Hematopoietic multipotent progenitor cell treated with erythropoietin and hydrocortisone succinate and interleukin-3 and kit ligand, for 15 days (in vitro differentiated cells): ENCODE results near the gene MBD4.
"Not testable (repeated sequence)": the region's sequence is repeated elsewhere in the genome, so short reads cannot be mapped to it uniquely, and the experiment has no call there.

Experiments
- DNase-seq: peaks from one replicate; pipeline ENCODE4 v3.0.0-alpha.2; 2015; ENCODE audit warnings: low spot score

The MBD4 gene

DNA sequence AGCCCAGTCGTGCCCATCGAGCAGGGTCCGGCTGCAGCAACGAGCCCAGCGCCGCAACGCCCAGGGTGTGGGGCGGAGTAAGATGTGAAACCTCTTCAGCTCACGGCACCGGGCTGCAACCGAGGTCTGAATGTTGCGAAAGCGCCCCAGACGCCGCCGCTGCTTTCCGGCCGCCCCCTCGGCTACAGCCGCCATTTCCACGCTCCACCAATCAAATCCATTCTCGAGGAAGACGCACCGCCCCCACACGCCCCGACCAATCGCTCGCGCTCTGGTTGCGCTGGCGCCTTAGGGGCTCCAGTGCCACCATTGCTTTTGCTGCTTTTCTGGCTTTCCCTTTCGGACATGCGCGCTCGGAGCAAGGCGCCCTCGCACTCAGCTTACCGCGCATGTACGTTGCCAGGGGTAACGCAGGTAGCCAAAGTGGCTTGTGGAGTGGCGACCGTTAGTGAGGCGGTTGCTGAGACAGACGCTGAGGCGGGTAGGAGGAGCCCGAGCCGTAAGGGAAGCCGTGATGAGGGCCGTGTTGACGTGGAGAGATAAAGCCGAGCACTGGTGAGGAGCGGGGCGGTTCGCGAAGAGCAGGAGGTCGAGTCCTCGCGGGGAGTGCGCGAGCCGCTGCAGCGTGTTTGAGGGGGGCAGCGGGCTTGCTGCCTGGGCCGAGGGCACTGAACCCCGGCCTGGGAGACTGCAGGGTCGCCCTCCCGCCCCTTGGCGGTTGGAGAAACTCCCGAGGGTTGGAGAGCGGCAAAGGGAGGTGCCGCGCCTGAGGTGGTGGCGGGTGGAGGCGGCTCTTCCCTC is at the start of gene MBD4, which contains the start of gene IFT122:
MBD4 (minus strand) TSS at position 132 of the 801 bp plus-strand sequence; CDS start at position 17, 115 bp downstream.
IFT122 (plus strand) TSS at position 408 of the 801 bp plus-strand sequence; CDS start at position 515, 107 bp downstream.
- DNase-seq: peak; percentile 98

DNA sequence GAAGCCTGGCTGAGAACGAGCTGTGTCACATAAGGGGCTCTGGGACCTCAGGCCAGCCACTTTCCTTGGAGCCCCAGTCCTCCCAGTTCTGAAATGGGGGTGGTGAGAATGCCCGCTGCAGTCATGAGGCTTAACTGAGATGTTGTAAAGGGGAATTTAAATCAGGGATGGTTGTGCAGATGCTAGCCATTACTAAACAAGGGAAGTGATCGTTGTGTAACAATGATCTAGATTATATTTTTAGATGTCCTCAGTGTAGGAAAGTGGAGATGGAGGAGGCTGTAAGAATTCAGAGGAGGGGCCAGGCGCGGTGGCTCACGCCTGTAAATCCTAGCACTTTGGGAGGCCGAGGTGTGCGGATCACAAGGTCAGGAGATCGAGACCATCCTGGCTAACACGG is 49.5 kb upstream of the MBD4 start:
- DNase-seq: not testable (repeated sequence)

DNA sequence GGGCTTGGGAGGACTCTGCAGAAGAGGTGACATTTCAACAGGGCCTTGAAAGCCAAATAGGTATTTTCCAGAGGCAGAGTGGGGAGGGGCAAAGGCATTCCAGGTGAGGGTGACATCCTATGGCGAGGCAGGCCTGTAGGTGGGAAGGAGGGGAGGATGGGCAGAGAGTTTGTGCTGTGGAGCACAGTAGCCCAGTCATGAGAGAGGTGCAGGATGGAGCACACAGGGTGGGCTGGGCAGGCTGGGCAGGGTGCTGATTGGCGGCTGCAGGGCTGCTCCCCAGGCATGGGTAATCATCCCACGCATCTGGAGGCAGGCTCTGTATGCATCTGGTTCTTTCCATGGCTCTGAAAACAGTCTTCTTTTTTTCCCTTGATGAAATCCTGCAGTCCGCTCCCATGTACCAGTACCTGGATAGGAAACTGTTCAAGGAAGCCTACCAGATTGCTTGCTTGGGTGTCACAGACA is 48.2 kb upstream of the MBD4 start:
- not testable (repeated sequence) for DNase-seq

DNA sequence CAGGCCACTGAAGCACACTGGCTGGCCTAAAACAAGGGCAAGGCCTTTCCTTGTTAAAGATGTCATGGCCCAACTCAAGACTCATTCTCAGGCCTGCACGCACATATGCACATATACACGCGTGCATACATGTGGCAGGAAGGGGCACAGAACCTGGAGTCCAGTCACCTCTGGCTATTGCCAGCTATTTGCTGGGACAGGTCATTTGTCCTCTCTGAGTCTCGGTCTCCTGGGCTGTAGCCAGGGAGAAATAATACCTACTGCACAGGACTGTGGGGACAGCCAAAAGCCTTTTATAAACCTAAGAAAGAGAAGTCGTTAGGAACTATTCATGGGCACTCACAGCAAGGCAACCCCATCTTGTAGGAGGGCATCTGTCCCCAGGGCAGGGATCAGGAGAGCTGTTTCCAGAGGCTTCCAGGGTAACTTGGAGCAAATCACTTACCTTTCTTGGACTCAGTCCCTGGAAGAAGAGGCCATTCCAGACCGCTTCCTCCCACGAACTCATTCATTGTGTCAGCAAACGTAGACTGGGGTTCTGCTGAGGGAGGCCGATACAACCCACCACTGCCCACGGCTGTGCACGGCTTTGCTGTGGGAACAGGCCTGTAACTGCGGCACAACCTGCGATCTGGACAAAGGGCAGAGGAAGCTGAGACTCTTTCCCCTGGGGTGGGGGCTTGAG is 47.6 kb upstream of the MBD4 start:
- DNase-seq: no peak

- DNase-seq: no peak
These were observed 46.9 kb upstream of the MBD4 start for GRCh38 chr3:129486664-129487035.

- DNase-seq: no peak
These were observed 46.2 kb upstream of the MBD4 start for GRCh38 chr3:129485721-129486663.

DNA sequence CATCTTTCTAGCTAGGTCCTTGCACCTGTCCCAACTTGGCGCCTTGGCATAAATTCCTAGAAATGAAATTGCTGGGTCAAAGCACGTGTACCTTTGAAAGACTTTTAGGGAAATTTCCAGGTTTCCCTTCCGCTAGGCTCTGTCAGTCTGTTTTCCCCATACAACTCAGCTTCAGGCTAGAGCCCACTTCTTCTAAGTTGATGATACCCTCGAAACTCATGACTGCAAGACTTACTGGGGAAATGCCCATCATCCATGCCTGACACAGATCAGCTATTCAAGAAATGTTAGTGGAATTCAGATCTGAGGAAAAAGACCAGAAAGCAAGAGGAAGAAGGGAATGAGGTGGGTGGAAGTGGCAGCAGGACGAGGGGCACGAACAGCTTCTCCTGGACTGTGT is 45.4 kb upstream of the MBD4 start:
- not testable (repeated sequence) for DNase-seq

DNA sequence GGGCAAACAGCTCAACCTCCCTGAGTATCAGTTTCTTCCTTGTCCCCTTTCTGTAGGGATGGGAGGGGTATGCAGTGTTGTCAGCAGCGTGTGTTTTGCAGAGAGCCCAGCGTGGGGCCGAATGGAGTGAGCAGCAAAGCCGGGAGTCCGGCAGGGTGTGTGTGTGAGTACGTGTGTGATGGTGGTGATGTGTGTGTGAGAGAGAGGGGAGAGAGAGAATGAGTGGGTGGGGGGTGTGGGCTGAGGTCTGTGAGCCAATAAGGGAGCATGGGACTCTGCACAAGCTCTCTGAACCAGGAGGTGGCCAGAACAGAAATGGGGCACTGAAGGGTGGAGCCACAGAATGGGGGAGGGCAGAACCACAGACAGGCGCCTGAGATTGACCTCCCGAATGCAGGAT is 44.1 kb upstream of the MBD4 start:
- DNase-seq: no peak

DNA sequence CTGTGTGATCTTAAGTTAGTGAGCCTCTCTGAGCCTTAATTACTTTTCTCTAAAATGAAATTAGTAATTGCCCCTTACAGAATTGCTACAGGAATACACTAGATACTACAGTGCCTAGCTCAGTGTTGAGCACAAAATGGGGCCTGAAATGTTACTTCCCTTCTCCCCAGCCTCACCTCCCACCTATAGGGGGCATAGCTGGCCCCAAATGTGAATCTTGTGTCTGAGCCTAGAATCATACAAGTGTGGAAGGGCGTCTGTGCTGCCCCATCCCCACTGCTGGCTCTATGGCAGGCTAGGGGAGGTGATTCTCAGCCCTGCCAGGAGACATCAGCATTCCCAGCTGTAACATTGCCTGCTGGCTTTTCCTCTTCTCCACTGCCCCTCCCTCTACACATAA is 43.0 kb upstream of the MBD4 start:
- peak; percentile 10 for DNase-seq

DNA sequence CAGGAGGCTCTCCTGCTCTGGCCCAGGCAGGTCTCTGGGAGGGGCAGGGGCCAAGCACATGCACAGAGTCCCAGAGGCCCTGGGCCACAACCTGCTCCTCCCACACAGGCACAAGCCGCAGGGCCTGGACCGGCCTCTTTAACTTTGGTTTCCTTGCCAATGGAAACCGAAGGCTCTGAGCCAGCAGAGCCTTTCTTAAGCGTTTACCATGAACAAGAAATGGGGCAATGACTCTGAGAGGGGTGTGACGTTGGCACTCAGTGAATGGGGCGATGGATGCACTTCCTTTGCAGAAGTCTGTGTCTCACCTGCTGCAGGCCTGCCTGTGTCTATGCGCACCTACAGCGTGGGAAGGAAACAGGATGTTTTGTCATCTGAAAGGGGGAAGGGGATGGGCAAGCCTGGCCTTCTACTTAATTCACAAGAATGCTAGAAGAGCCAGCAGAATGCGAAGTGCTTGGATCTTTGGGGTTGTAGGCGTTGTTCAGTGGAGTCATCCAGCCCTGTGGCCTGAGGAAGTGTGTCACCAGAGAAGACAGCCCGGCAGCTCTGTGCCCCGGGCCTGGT is 42.1 kb upstream of the MBD4 start:
- DNase-seq: no peak

GRCh38 chr3:129481225-129481765 is 41.5 kb upstream of the MBD4 start:
- DNase-seq: not testable (repeated sequence)

- DNase-seq: no peak
These were observed 36.8 kb upstream of the MBD4 start for GRCh38 chr3:129476586-129476985.

GRCh38 chr3:129475863-129476262 is 36.1 kb upstream of the MBD4 start:
- DNase-seq: no peak

DNA sequence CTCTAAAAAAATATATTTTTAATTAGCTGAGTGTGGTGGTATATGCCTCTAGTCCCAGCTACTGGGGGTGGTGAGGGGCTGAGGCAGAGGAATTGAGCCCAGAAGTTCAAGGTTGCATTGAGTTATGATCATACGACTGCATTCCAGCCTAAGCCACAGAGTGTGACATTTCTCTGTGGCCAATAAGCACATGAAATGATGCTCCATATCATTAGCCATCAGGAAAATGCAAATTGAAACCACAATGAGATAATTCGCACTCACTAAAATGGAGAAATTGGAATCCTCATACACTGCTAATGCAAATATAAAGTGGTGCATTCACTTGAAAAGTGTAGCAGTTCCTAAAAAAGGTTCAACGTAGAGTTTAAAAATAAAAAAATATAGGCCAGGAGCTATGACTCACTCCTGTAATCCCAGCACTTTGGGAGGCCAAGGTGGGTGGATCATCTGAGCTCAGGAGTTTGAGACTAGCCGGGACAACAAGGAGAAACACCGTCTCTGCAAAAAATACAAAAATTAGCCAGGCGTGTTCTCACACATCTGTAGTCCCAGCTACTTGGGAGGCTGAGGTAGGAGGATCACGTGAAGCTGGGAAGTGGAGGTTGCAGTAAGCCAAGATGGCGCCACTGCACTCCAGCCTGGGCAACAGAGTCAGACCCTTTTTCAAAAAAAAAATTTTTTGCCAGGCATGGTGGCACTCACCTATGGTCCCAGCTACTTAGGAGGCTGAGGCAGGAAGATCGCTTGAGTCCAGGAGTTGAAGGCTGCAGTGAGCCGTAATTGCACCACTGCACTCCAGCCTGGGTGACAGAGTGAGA is 35.4 kb upstream of the MBD4 start:
- no peak for DNase-seq

GRCh38 chr3:129473769-129474152 is 34.0 kb upstream of the MBD4 start:
- no peak for DNase-seq

- no peak for DNase-seq
These were observed 33.5 kb upstream of the MBD4 start for GRCh38 chr3:129473067-129473768.

- DNase-seq: no peak
These were observed 31.1 kb upstream of the MBD4 start for GRCh38 chr3:129470861-129471260.

- DNase-seq: no peak
These were observed 29.3 kb upstream of the MBD4 start for GRCh38 chr3:129469026-129469425.

- no peak for DNase-seq
These were observed 28.2 kb upstream of the MBD4 start for GRCh38 chr3:129467932-129468331.

DNA sequence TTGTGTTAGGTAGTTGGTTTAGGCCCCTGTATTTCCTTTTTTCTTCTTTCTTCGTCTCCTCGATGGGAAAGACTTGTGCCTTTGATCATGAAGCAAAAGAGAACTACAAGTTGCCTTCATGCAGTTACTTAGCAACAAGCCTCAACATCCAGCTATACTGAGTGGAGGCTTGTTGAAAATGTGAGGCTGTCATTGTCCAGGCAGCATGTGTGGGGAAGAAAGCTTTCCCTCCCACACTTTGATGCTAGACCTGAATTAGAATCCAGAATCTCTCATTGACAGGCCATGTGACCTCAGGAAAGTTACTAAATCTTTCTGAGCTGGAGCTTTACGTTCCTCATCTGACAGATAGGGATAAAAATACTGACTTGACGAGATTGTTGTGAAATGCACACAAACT is 24.0 kb upstream of the MBD4 start:
- no peak for DNase-seq
